ENCODE data around the gene SNW1.

GRCh38 chr14:77707724-77708408 is 53.1 kb downstream of the SNW1 start, which contains the start of the genes ALKBH1 and SLIRP:
- no peak for TF ChIP-seq CTCF (IDR thresholded peaks at IDR 0.05)
- TF ChIP-seq POLR2A (IDR thresholded peaks at IDR 0.05): peak in 1 of 2 donors; percentile 16

All from lower leg skin (tissue), 3 donors.